ENCODE results near the gene CDH16.
"Not testable (repeated sequence)": the region's sequence is repeated elsewhere in the genome, so short reads cannot be mapped to it uniquely, and the experiment has no call there.

Gene CDH16

DNA sequence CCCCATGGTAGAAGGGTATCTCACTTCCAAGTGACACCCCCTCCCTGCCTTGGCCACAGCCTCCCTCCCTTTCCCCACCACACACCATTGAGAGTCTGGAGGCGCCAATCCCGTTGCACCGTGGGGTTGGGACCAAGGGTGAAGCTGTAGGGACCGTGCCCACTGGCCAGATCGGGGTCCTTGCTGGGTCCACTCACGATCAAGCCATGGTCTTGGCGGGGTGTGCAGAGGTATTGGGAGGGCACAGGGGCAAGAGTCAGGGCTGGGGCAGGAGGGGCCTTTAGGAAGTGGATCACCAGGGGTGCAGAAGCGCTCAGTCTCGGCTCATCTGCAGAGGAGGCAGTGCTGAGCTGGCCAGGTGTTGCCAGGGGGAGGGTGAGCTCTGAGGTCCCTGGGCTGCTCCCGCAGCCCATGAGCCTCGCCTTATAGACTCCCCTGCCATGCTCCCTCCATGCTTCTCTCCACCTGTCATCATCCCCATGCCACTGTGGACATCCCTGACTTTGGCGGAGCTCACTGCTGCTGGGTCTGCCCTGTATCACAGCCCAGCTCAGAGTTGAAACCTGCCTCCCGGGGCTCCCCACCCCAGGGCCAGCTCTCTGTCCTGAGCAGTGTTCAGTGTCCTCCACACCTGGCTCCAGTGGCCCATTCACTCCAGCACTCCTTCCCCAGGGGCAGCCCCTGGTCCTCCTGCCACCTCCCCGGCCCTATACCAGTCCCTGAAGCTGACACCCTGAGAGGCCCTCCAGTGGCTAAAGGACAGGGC, 8.3 kb downstream of the CDH16 start:
- DNase-seq = no peak

DNA sequence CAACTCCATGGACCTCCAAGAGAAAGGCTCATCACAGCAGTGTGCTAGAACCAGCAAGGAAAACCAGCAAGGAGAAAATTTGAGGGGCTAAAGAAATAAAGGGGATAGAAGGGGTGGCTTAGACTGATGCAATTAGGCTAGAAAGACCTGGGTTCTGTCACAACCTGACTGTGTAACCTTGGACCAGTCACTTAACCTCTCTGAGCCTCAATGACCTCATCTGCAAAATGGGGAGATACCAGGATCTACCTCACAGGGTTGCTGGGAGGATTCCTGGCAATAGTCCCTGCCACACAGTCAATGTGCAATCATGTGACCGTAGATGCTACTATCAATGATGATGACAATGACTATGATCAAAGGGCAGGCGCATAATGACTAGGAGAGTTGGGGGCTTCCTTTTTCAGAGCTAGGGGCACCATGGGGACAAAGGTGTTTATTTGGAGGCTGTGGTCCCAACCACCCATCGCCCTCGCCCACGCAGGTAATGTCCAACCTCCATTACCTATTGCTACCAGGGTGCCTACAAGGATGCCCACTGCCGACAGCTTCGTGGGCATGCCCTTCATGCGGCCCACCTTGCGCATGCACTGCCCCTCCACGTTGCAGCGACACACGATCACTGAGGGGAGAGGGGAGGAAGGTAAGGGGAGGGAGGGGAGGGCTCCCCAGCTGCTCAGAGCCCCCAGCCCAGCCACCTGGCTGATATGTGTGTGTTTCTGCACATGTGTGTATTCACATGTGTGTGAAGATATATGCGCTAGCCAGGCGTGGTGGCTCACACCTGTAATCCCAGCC, 9.7 kb downstream of the CDH16 start:
- no peak for DNase-seq

DNA sequence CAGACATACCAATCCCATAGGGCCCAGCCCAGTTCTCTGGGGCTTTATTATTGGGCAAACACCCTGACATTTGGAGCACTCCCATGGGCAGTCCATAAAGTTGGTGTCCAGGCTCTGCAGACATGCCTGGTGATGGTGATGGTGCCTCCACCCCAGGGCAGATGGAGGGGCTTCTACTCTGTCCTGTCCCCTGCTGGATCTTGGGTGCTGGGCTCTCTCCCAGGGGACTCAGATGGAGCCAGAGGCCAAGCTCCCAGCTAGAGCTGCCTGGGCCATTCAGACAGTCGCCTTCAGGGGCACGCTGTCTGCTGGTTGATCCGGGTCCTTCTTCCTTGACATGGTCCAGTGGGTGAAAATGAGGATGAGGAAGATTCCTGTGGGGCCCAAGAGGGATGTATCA, 10.6 kb downstream of the CDH16 start:
- no peak for DNase-seq

DNA sequence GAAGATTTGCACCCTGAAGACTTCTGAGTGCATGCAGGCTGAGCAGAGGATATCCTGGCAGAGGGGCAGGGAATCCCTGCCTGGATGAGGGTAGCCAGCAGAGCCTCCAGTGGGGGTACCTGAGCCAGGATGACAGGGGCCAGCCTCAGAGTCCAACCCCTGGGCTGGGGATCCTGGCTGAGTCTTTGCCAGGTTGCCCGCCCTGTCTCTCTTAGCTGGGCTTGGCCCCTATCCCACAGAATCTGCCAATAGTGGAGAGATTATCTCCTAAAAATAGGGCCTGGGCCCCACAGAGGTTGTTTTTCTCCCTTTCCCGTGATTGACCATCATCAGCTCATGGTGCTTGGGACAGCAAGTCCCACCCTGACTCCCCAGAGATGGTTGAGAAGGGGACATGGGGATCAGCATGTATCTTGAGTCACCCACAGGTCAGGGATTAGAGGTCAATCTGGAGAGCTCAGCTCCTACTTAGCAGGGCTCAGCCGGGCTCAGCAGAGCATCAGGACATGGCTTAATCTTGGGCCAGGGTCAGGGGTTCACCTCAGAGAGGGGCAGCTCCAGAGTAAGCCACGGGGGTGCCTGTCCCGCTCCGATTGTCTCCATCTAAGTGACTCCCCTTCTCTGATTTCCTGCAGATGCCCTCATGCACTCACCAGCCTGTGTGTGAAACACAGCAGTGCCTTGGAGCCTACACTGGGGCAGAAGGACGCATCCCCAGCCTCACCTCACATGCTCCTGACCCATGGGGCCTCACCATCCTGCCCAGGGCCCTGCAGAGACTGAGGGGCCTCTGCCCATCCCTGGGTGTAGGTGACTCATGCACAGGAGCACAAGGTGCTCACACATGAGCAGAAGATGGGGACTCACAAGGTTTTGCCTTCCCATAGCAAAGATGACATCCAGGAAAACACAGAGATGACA, 11.5 kb downstream of the CDH16 start:
- no peak for DNase-seq

DNA sequence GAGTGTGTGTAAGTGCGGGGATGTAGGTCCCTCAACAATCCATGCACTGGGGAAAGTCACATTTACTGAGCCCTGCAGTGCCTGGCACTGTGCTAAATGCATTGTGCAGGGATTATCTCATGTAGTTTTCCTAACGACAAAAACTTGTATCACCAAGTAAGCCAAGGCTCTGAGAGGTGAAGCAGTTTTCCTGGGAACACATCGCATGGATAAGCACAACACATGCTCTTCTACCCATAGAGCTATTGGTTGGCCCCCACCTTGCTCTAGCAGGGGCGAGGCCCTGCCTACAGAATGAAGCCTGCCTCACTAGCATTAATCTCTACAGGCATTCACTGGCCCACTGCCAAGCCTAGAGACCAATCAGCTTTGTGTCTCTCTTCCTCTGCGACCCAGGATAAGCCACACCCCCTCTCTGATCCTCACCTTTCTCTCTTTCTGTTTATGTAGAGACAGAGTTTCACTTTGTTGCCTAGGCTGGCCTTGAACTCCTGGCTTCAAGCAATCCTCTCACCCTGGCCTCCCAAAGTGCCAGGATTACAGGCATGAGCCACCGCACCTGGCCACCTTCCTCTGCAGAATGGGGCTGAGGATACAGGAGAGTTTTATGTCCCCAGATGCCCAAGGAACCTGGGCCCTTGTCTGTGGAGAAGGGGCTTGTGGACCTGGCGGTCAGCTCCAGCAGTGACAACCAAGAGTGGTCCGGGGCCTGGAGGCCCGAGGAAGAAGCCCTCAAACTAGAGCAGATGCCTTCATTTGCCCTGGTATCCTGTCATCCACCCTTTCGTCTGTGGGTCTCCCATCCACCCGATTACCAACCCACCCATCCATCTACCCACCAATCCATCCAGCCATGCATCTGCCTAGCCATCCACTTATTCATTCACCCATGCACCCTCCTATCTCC, 12.8 kb downstream of the CDH16 start:
- no peak for DNase-seq

DNA sequence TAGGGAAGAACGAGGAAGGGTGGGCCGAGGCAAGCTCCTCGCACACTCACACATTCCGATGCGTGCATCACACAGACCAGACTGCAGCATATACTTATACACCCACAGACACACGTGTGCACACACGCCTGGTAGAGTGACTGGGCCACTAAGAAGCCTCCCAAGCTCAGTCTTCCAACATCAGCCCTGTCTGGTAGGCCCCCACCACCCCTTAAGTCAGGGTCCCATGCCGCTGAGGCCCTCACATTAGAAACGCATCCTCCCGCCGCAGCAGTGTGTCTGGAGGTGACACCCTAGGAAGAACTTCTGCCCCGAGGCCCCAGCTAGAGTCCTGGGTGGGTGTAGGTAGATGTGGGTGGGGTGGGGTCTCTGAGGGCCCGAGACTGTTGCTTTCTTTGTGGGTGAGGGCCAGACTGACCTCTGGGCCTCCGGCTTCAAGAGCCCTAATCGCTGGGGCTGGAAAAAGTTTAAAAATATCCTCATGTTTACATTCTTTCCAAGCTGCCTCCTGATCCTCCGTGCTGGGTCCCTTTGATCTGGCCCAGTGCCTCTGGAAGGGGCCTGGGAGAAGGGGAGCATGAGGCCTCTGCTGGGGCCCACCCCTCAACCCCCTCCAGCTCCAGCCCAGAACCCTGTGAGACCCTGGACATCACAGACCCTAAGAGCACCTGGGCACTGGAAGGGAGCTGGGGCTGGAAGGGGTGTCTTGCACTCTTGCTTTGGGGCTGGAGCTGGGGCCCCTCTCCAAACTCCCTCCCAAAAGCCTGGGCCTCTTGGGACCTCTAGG, 13.6 kb downstream of the CDH16 start:
- DNase-seq = no peak

DNA sequence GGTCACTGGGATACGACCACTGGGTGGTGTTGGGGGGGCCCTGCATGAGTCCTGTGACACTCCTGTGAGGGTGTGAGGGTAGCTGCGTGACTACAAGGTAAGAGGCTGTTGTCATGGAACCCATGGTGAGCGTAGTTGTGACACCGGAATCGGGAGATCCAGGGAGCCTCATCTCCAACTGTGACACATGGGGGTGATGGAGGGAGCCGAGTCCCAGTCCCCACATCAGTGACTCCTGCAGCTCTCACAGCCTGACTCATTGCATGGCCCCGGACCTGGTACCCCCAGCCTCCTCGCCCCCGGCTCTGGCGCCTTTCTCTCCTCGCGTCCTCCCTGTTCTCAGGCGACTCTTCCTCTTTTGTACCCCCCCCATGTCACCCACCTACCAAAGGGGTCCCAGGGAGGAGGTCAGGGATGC, 14.2 kb downstream of the CDH16 start:
- DNase-seq = no peak

DNA sequence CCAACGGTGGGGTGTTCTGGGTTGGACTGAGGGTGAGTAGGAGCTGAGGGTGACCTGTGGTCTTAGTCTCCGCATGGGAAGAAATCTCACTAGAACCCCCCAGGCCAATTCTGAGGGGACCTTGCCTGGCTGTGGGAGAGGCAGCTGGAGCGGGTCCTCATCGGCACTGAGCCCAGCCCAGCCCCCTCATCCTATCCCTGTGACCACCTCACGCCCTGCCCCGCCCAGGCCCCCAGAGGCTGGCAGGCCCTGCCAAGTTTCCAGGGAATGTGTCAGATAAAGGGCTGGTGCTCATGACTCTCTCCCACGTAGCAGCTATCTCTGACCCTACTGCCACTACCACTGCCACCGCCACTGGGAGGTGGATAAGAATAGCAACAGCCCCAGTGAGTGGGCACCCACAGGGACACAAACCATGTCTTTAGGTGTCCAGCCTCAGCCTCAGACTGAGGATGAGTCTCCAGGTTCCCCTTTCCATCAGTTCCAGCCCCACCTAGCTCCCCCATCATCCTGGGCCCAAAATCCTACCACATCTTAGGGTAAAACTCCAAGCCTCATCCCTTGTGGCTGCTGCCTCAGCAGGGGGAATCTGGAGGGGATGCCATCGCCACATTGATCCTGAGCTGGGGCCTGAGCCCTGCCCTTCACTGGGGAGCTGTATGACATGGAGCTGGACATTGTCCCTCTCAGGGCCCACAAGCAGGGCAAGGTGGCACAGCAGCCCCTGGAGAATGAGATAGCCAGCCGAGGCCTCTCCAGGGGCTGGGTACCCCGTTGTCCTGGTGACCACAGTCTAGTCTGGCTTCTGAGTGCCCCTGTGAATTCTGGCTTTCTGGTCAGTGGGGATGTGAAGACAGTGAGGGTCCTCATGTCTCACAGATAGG, 14.9 kb downstream of the CDH16 start:
- DNase-seq = no peak

DNA sequence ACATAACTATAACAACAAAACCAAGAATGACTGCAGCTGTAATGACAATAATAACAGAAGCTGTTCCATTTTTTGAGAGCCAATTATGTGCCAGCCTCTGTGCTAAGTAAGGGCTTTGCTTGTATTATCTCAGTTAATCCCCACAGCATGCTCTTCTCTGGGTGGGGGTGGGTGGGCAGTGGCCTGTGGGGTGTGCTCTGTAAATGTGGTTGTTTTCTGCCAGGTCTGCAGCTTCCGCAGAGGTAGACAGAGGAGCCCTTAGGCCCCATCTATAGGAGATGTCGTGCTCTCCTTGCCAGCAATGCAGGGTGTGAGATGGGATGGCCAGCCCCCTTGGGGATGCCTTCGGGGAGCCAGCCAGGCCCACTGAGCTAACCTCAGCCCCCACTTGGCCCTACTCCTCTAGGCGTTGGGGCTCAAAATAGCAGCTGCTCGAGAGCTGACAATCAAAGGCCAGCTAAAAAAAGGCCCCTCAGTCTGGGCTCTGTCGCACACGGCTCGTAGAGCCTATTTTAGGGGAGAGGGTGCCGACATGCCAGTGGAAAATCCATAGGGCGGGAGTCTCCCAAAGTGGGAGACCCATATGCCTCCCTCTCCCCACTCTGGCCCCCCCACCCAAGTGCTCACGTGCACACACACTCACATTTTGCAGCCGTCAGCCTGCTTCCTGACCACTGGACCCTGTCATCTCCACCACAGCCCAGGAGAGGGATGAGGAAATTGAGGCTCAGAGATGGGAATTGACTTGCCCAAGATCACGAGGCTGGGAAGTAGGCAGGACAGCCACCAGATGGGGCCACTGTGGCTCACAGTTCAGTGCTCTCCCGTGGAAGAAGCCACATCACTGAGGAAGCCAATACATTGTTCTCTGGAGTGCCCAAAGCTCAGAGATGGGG, 15.8 kb downstream of the CDH16 start:
- no peak for DNase-seq

DNA sequence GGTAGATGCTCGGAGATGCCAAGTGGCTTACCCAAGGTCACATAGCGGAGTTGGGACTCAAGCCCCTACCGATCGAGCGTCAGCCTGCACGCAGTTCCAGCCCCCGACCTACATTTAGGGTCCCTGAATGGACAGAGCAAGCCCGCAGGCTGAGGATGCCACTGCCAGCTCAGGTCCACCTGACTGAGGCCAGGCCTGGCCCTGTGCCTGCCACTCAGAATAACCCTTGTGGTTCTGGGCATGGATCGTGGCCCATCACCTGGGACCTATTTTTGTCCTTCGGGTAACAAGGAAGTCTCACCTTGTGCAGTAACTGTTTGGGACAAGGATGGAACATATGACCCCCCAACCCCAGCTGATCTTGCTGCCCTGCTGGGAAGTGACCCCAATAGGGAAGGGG, 17.1 kb downstream of the CDH16 start:
- DNase-seq = no peak

DNA sequence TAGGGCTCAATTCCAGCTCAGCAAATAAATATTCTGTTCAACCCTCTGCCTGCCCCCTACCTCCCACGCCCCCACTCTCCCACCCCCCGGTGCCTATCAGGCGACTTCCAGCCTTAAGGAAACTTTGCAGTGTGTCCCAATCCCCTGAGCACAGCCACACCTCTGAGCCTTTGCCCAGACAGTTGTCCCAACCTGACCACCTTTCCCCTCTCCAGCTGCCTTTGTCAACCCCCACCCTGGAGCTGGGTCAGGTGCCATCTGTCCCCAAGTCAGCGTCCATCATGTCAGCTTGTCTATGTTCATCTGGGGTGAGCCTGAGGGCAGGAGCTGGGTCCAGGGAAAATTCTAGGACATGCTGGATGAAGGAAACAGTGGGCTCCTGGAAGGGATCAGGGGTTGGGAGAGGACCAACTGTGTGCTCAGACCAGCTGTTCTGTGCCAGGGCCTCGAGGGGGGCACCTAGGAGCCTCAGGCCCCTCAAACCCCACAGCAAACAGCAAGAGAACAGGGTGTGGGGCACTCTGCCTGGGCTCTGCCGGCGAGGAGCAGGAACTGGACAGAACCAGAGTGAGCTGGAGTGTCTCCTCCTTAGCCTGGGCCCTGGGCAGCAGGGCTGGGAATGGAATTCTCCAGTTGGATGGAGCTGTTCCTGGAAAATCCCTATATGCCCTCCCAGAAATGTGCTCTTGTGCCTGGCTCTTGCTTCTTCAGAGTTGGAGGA, 17.8 kb downstream of the CDH16 start:
- no peak for DNase-seq

DNA sequence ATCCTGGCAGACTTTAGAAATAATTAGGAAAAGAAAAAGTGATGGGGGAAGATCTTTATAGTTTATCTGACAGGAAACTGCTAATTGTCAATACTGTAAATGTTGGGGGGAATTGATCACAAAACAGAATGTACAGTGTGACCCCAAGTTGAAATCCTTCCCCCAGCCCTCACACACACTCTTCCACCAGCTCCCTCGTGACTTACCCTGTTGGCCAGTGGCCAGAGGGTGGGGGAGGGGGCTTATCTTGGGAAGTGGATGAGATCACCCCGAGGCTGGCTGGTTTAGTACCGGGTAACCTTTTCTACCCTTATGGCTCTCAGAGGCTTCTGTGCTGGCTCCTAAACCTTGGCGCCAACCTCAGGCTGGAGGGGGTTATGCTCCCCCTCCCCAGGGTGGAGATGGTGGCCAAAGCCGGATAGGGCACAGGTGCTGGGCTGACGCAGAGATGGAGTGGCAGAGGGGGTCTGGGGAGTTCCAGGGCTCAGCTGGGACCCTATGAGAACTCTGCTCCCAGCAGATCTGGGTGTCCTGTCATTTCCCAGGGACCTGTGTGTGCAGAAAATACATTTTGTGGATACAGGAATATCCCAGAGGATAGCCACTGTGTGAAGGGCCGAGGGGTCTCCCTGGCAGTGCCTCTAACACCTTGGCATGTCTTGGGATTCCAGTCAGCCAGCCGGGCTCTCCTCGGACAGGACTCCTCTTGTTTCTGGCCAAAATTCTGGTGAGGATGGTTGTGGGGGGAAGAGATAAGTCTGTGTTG, 18.6 kb downstream of the CDH16 start:
- DNase-seq = no peak

DNA sequence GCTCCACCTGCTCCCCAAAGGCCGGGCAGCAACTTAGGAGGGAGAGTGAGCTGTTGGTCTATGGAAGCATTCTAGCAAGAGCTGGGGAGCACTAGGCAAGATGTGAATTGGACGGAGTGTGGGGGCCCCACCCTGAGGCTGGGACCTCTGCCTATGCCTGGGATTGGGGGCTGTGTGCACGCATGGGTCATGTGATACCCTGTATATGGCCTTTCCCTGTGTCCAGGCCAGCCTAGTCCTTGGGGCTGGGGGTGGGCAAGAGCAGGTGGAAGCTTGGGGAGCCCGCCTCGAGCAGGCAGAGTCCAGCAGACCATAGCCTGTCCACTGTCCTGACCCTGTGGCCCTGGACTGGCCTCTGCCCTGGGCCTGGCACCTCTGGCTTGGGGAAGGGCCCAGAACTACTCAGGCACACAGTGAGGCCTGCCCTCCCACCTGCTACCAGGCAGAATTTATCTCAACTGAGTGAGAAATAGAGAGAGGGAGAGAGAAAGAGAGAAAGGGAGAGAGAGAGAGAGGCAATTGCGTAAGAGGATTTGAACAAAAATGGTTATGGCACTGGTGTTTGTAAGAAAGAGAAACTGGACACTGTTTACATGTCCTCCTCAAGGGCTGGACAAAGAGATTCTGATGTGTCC, 19.3 kb downstream of the CDH16 start:
- no peak for DNase-seq

DNA sequence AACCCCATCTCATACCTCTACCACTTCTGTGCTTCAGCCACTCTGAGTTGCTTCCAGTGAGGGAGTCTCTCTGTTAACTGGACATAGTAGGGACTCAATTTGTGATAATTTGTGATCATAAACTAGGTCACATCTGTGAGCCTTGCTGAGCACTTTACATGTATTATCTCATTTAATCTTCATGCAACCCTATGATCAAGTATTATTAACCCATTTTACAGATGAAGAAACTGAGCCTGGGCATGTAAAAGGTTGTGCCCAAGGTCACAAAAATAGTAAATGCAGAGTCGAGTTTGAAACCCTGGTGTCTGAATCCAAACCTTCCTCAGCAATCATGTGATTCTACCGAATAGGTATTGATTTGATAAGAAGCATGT, 19.8 kb downstream of the CDH16 start:
- DNase-seq = no peak

DNA sequence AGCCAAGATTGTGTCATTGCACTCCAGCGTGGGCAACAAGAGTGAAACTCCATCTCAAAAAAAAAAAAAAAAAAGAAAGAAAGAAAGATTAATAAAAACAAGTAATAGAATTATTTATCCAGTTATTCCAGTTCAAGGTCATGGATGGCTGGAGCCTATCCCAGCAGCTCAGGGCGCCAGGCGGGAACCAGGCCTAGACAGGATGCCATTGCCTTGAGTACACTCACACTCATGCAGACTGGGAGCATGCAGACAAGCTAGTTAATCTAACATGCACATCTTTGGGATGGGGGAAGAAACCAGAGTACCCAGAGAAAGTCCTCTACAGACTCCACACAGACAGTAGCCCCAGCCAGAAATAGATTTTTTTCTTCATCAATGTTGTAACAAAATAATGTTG, 20.5 kb downstream of the CDH16 start:
- no peak for DNase-seq

DNA sequence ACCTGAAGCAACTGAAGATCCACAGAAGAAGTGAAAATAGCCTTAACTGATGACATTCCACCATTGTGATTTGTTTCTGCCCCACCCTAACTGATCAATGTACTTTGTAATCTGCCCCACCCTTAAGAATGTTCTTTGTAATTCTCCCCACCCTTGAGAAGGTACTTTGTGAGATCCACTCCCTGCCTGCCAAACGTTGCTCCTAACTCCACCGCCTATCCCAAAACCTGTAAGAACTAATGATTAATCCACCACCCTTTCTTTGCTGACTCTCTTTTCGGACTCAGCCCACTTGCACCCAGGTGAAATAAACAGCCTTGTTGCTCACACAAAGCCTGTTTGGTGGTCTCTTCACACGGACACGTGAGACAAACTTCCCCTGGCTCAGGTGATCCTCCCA, 22.0 kb downstream of the CDH16 start:
- not testable (repeated sequence) for DNase-seq

DNA sequence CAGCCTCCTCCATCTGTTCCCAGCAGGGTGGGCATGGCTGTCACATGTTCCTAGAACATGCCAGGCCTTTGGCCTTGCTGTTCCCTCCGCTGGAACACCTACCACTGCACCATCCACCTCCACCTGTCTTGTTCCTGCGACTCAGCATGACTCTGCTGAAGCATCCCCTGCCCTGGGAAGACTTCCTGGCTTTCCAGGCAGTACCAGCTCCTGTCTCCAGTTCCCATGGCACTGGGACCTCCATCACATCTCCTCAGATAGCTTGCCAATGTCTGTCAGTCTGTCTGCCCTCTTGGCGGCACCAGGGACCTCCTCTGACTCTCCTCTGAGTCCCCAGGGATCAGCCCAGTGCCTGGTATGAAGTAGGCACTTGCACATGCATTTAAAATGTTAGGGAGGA, 22.7 kb downstream of the CDH16 start:
- DNase-seq = no peak

DNA sequence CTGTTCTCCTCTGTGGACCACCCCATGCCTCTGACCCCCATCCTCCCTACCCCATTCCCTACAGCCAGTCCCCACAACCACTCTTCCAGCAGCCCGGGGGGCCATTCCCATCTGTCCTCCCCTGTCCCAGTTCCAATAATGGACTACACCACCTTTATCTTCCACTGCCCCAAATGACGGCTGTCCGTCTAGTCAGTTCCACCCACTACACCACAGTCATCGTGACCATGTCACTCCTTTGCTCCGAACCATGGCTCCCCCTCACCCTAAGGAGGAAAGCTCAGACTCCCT, 23.1 kb downstream of the CDH16 start:
- DNase-seq = no peak

Data from NCI-H1694 treated with DMSO at 0.1 percent for 48 hours (cell line).